ENCODE measurements around the gene ARHGAP9.

Gene ARHGAP9

GRCh38 chr12:57491393-57492280 is 12.0 kb upstream of the ARHGAP9 start:
- DNase-seq (ENCODE audit: low spot score), result no peak
- no peak for TF ChIP-seq CTCF (IDR thresholded peaks at IDR 0.05; ENCODE audit: extremely low read depth, missing control alignments)

- DNase-seq (ENCODE audit: low spot score), result no peak
- no peak for TF ChIP-seq CTCF (IDR thresholded peaks at IDR 0.05; ENCODE audit: extremely low read depth, missing control alignments)
These were observed 10.5 kb upstream of the ARHGAP9 start for GRCh38 chr12:57490126-57490525.

GRCh38 chr12:57489157-57489641 is 9.5 kb upstream of the ARHGAP9 start:
- TF ChIP-seq CTCF (IDR thresholded peaks at IDR 0.05; ENCODE audit: extremely low read depth, missing control alignments), result no peak
- DNase-seq (ENCODE audit: low spot score), result no peak

- DNase-seq (ENCODE audit: low spot score), result no peak
- no peak for TF ChIP-seq CTCF (IDR thresholded peaks at IDR 0.05; ENCODE audit: extremely low read depth, missing control alignments)
These were observed 8.9 kb upstream of the ARHGAP9 start for GRCh38 chr12:57488402-57489156.

GRCh38 chr12:57487597-57488401 is 8.1 kb upstream of the ARHGAP9 start, which contains the start of gene MARS1:
TSS of gene MARS1 (plus strand) at chr12:57488068. CDS start at chr12:57488091, 23 bp downstream.
- DNase-seq (ENCODE audit: low spot score), result peak; percentile 93
- TF ChIP-seq CTCF (IDR thresholded peaks at IDR 0.05; ENCODE audit: extremely low read depth, missing control alignments), result no peak

GRCh38 chr12:57487055-57487596 is 7.5 kb upstream of the ARHGAP9 start:
- TF ChIP-seq CTCF (IDR thresholded peaks at IDR 0.05; ENCODE audit: extremely low read depth, missing control alignments), result no peak
- DNase-seq (ENCODE audit: low spot score), result no peak
